Measurements from ENCODE around the gene MRPL10.
A peak's percentile ranks its signal among the peaks of the same experiment; 100 is the strongest.

DNA sequence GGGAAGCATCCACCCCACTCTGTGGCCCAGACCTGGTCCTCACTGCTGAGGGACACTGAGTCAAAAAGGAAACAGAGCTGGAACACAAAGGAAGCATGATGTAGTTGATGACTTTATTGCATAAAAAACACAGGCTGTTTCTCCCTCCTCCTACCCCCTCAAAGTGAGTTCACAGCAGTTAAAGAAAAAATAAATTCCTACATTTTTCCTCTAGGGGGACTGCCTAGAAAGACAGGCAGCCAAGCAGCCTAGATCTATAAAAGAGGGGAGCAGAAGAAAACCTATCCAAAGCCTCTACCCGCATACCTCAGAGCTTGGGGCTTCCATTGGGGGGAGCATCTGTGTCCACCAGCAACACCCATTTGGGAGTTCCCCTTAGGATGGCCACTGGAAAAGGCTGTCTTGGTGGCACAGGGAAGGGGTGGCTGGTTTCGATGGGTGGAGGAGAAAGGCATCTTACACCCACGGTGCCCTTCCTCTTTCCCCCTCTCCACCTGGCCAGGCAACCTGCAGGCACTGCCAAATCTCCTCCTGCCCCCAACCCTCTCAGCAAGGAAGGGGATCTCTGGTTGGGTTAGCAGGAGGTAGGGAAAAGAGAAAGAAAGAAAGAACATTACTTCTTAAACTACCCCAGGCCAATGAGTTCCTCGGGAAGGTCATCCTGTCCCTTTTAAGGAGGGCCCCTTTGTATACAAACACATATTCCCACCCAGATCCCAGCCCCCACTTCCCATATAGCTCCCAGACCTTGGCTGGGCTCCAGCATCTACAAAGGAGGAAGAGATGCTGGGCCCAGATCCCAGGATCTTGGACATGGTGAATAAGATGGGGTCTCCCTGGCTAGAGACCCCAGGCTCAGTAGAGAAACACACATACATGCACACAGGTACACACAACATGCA is 13.7 kb upstream of the MRPL10 start:
- TF ChIP-seq, protein P1, sequence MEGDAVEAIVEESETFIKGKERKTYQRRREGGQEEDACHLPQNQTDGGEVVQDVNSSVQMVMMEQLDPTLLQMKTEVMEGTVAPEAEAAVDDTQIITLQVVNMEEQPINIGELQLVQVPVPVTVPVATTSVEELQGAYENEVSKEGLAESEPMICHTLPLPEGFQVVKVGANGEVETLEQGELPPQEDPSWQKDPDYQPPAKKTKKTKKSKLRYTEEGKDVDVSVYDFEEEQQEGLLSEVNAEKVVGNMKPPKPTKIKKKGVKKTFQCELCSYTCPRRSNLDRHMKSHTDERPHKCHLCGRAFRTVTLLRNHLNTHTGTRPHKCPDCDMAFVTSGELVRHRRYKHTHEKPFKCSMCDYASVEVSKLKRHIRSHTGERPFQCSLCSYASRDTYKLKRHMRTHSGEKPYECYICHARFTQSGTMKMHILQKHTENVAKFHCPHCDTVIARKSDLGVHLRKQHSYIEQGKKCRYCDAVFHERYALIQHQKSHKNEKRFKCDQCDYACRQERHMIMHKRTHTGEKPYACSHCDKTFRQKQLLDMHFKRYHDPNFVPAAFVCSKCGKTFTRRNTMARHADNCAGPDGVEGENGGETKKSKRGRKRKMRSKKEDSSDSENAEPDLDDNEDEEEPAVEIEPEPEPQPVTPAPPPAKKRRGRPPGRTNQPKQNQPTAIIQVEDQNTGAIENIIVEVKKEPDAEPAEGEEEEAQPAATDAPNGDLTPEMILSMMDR (IDR thresholded peaks at IDR 0.05 in 2 of 3, conservative IDR thresholded peaks at IDR 0.05 in 1 of 3; ENCODE audit: borderline replicate concordance in 1 of 3, insufficient read depth in 1 of 3, low read depth in 2 of 3, low read length in 2 of 3) = peak in 2 of 3 experiments; percentile 36 to 60; a peak in 5 of 6 replicates
- TF ChIP-seq JUND (IDR thresholded peaks at IDR 0.05) = no peak
- TF ChIP-seq CBX3 (IDR thresholded peaks at IDR 0.05; ENCODE audit: low read depth) = no peak
- TF ChIP-seq, protein P2, sequence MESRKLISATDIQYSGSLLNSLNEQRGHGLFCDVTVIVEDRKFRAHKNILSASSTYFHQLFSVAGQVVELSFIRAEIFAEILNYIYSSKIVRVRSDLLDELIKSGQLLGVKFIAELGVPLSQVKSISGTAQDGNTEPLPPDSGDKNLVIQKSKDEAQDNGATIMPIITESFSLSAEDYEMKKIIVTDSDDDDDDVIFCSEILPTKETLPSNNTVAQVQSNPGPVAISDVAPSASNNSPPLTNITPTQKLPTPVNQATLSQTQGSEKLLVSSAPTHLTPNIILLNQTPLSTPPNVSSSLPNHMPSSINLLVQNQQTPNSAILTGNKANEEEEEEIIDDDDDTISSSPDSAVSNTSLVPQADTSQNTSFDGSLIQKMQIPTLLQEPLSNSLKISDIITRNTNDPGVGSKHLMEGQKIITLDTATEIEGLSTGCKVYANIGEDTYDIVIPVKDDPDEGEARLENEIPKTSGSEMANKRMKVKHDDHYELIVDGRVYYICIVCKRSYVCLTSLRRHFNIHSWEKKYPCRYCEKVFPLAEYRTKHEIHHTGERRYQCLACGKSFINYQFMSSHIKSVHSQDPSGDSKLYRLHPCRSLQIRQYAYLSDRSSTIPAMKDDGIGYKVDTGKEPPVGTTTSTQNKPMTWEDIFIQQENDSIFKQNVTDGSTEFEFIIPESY (IDR thresholded peaks at IDR 0.05; ENCODE audit: extremely low read depth, insufficient replicate concordance, low read length) = no peak
- no peak for TF ChIP-seq POLR2A (IDR thresholded peaks at IDR 0.05; ENCODE audit: borderline replicate concordance, extremely low read depth, insufficient read depth, insufficient read length)
- TF ChIP-seq, protein P3, sequence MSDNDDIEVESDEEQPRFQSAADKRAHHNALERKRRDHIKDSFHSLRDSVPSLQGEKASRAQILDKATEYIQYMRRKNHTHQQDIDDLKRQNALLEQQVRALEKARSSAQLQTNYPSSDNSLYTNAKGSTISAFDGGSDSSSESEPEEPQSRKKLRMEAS (IDR thresholded peaks at IDR 0.05) = no peak
- TF ChIP-seq POLR2AphosphoS5 (IDR thresholded peaks at IDR 0.05; ENCODE audit: low read depth, low read length) = no peak
- no peak; the same call in 1 of the 2 replicates for TF ChIP-seq RAD21 (IDR thresholded peaks at IDR 0.05; ENCODE audit: low read depth)
- TF ChIP-seq ELF1 (IDR thresholded peaks at IDR 0.05; ENCODE audit: borderline replicate concordance, low read depth) = no peak
- TF ChIP-seq, protein P4, sequence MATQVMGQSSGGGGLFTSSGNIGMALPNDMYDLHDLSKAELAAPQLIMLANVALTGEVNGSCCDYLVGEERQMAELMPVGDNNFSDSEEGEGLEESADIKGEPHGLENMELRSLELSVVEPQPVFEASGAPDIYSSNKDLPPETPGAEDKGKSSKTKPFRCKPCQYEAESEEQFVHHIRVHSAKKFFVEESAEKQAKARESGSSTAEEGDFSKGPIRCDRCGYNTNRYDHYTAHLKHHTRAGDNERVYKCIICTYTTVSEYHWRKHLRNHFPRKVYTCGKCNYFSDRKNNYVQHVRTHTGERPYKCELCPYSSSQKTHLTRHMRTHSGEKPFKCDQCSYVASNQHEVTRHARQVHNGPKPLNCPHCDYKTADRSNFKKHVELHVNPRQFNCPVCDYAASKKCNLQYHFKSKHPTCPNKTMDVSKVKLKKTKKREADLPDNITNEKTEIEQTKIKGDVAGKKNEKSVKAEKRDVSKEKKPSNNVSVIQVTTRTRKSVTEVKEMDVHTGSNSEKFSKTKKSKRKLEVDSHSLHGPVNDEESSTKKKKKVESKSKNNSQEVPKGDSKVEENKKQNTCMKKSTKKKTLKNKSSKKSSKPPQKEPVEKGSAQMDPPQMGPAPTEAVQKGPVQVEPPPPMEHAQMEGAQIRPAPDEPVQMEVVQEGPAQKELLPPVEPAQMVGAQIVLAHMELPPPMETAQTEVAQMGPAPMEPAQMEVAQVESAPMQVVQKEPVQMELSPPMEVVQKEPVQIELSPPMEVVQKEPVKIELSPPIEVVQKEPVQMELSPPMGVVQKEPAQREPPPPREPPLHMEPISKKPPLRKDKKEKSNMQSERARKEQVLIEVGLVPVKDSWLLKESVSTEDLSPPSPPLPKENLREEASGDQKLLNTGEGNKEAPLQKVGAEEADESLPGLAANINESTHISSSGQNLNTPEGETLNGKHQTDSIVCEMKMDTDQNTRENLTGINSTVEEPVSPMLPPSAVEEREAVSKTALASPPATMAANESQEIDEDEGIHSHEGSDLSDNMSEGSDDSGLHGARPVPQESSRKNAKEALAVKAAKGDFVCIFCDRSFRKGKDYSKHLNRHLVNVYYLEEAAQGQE (IDR thresholded peaks at IDR 0.05; ENCODE audit: low read depth) = no peak
- no peak for TF ChIP-seq SIN3A (IDR thresholded peaks at IDR 0.05; ENCODE audit: low read depth)

Data from HCT116 (cell line).